Measurements from ENCODE around the gene EDARADD. TPM values are rescaled to one million over a fixed set of nuclear protein-coding genes. Genes with fewer than 3 reads are reported as not detected.
"Not testable (repeated sequence)": the region's sequence is repeated elsewhere in the genome, so short reads cannot be mapped to it uniquely, and the experiment has no call there.

The EDARADD gene
- total RNA-seq, 4 donors from 2014 or later = 4.6 to 9.6 (median 5.5) TPM

DNA sequence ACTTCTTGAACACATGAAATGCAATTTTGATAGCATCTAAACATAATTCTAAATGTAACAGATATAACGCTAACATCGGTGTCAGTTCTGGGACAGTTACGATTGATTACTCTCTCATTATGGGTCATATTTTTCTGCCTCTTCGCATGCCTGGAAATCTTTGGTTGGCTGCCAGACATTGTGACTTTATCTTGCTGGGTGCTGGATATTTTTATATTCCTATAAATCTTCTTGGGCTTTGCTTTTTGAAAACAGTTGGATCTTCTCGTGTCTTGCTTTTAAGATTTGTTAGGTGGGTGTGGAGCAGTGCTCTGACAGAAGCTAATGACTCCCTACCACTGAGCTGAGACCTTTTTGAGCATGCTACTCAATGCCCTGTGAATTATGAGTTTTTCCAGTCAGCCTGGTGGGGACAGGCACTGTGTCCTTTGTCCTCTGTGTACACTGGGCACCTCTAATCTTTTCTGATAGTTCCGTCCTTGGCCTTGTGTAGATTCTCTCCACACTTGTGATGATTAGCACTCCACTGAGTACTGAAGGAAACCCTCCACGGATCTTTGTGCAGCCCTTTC lies 28.0 kb upstream of the EDARADD start:
- Histone ChIP-seq H3K4me3 (no peak overlapping the region), H3K4me1 (no peaks in the 10 kb centered on the region), H3K36me3 (no peaks in the 10 kb centered on the region), H3K9me3 (no peaks in the 10 kb centered on the region), H3K27ac (no peak overlapping the region), H3K27me3 (no peaks in the 10 kb centered on the region)
- intact Hi-C loops (cut with DNase I) = no loop called here
- 45 to 52% methylated on average over 6 to 7 of the region's 7 CpGs for WGBS, 2 donors
- no peak for DNase-seq
- TF ChIP-seq POLR2A (IDR thresholded peaks at IDR 0.05) = no peak
- TF ChIP-seq, protein P1, sequence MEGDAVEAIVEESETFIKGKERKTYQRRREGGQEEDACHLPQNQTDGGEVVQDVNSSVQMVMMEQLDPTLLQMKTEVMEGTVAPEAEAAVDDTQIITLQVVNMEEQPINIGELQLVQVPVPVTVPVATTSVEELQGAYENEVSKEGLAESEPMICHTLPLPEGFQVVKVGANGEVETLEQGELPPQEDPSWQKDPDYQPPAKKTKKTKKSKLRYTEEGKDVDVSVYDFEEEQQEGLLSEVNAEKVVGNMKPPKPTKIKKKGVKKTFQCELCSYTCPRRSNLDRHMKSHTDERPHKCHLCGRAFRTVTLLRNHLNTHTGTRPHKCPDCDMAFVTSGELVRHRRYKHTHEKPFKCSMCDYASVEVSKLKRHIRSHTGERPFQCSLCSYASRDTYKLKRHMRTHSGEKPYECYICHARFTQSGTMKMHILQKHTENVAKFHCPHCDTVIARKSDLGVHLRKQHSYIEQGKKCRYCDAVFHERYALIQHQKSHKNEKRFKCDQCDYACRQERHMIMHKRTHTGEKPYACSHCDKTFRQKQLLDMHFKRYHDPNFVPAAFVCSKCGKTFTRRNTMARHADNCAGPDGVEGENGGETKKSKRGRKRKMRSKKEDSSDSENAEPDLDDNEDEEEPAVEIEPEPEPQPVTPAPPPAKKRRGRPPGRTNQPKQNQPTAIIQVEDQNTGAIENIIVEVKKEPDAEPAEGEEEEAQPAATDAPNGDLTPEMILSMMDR (IDR thresholded peaks at IDR 0.05) = no peak

DNA sequence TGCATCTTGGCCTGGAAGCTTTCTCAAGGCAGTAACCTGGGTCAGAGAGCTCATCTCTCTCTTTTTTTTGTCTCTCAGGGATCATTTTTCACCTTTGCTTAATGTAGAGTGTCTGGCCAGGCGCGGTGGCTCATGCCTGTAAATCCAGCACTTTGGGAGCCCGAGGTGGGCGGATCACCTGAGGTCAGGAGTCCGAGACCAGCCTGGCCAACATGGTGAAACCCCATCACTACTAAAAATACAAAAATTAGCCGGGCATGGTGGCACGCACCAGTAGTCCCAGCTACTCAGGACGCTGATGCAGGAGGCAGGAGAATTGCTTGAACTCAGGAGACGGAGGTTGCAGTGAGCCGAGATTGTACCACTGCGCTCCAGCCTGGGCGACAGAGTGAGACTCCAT lies 27.4 kb upstream of the EDARADD start:
- DNase-seq; intact Hi-C loops (cut with DNase I); H3K27ac ChIP-seq; H3K4me3 ChIP-seq; H3K27me3 ChIP-seq; H3K4me1 ChIP-seq; H3K36me3 ChIP-seq; H3K9me3 ChIP-seq: not testable (repeated sequence)
- WGBS, 2 donors = 87 to 91% methylated on average over 7 to 9 of the region's 12 CpGs

DNA sequence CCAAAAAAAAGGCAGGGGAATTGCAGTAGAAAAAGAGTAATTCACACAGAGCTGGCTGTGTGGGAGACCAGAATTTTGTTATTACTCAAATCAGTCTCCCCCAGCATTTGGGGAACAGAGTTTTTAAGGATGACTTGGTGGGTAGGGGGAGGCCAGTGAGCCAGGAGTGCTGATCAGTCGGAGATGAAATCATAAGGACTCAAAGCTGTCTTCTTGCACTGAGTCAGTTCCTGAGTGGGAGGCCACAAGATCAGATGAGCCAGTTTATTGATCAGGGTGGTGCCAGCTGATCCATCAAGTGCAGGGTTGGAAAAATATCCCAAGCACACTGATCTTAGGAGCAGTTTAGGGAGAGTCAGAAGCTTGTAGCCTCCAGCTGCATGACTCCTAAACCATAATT lies 23.7 kb upstream of the EDARADD start:
- no peaks in the 10 kb centered on the region for H3K27me3 ChIP-seq
- H3K27ac ChIP-seq = no peak overlapping the region
- H3K9me3 ChIP-seq = no peaks in the 10 kb centered on the region
- DNase-seq = no peak
- TF ChIP-seq POLR2A (IDR thresholded peaks at IDR 0.05) = no peak
- TF ChIP-seq, protein P1 (IDR thresholded peaks at IDR 0.05) = no peak
- H3K4me1 ChIP-seq = no peaks in the 10 kb centered on the region
- 42 to 71% methylated on average over 1 of the region's 1 CpG for WGBS, 2 donors
- intact Hi-C loops (cut with DNase I) = no loop called here
- H3K36me3 ChIP-seq = no peaks in the 10 kb centered on the region
- no peak overlapping the region for H3K4me3 ChIP-seq

DNA sequence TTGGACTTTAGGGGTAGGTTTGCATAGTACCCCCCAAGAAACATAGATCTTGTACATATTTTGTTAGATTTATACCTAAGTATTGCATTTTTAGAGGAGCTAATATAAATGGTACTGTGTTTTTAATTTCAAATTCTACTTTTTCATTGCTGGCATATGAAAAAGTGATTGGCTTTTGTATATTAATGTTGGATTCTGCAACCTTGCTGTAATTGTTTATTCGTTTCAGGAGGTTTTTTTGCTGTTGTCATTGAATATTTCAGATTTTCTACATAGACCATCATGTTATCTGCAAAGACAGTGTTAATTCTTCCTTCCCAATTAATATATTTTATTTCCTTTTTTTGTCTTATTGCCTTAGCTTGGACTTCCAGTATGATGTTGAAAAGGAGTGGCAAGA lies 23.0 kb upstream of the EDARADD start:
- H3K27ac ChIP-seq = no peak overlapping the region
- intact Hi-C loops (cut with DNase I) = no loop called here
- no peak overlapping the region for H3K4me3 ChIP-seq
- H3K27me3 ChIP-seq = no peaks in the 10 kb centered on the region
- DNase-seq = no peak
- no peaks in the 10 kb centered on the region for H3K9me3 ChIP-seq
- WGBS, 2 donors = 58 to 64% methylated on average over 1 of the region's 1 CpG
- H3K36me3 ChIP-seq = no peaks in the 10 kb centered on the region
- no peak for TF ChIP-seq POLR2A (IDR thresholded peaks at IDR 0.05)
- no peaks in the 10 kb centered on the region for H3K4me1 ChIP-seq

DNA sequence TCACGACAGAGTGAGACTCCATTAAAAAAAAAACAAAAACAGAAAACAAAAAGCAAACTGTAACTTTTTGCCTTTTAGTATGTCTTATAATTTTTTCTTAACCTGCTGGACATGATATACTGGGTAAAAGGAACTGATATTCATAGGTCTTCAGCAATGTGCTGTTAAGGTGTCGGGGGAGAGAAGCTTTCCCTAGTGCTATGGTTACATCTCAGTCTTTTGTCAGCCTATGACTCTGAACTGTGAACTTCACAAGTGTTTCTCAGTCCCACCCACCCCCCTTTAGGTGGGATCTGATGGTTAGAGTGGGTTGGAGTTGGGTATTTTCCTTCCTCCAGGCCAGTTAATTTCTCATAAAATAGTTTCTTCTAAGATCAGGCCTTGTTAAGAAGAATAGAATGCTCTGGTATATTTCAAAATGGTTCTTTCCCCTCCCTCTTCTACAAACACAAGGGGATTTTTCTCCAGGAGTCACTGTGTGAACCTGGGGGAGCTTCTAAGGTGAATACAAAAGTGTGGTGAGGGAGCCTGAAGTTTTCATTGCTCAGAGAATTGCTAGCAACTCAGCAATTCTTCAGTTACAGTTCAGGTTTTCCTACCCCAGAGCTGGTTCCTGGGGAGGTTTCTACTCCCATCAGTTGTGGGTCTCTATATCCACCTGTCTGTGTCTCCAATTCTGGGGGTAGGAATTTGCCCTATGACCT lies 16.1 kb upstream of the EDARADD start:
- H3K4me1 ChIP-seq = no peaks in the 10 kb centered on the region
- DNase-seq = no peak
- no peaks in the 10 kb centered on the region for H3K9me3 ChIP-seq
- no peaks in the 10 kb centered on the region for H3K36me3 ChIP-seq
- TF ChIP-seq, protein P1 (IDR thresholded peaks at IDR 0.05) = no peak
- TF ChIP-seq POLR2A (IDR thresholded peaks at IDR 0.05) = no peak
- no peaks in the 10 kb centered on the region for H3K27me3 ChIP-seq
- WGBS, 2 donors = 96 to 100% methylated on average over 2 of the region's 2 CpGs
- H3K4me3 ChIP-seq = no peak overlapping the region
- intact Hi-C loops (cut with DNase I) = no loop called here
- H3K27ac ChIP-seq = no peak overlapping the region

DNA sequence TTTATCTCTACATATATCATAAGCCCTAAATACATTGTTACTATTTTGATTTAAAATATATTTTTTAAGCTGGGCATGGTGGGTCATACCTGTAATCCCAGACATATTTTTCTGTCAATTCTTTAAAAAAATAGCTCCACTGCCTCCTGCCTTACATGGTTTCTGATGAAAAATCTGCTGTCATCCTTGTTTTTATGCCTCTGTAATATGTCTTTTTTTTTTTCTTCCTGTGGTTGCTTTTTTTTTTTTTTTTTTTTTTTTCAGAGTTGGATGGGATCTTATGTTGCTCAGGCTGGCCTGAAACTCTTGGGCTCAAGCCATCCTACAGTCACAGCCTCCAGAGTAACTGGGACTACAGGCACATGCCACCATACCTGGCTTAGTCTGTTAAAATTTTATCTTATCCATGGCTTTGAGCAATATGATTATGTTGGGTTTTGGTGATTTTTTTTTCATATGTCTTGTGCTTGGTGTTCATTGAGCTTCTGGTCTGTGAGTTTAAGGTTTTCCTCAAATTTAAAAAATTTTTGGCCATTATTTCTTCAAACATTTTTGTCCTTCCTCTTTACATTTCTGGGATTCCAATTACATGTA lies 12.4 kb upstream of the EDARADD start:
- Histone ChIP-seq H3K4me1 (no peaks in the 10 kb centered on the region), H3K36me3 (no peaks in the 10 kb centered on the region), H3K27ac (no peak overlapping the region), H3K27me3 (no peaks in the 10 kb centered on the region), H3K9me3 (no peaks in the 10 kb centered on the region), H3K4me3 (no peak overlapping the region)
- TF ChIP-seq POLR2A (IDR thresholded peaks at IDR 0.05) = no peak
- TF ChIP-seq, protein P1 (IDR thresholded peaks at IDR 0.05) = no peak
- no peak for DNase-seq
- intact Hi-C loops (cut with DNase I) = no loop called here
